ENCODE measurements around the gene KIF12.

KIF12 gene

GRCh38 chr9:114060711-114061110 lies 38.4 kb downstream of the KIF12 start:
- Mint-ChIP-seq H3K36me3 (ENCODE audit: low read depth) (peaks cover 19% of the 10 kb centered on the region), H3K4me3 (no peak overlapping the region), H3K27me3 (ENCODE audit: low read depth, poor library complexity) (peaks cover 6% of the 10 kb centered on the region), H3K4me1 (peaks cover 48% of the 10 kb centered on the region), H3K9me3 (peaks cover 6% of the 10 kb centered on the region), H3K27ac (no peak overlapping the region)
- TF ChIP-seq, protein P1, sequence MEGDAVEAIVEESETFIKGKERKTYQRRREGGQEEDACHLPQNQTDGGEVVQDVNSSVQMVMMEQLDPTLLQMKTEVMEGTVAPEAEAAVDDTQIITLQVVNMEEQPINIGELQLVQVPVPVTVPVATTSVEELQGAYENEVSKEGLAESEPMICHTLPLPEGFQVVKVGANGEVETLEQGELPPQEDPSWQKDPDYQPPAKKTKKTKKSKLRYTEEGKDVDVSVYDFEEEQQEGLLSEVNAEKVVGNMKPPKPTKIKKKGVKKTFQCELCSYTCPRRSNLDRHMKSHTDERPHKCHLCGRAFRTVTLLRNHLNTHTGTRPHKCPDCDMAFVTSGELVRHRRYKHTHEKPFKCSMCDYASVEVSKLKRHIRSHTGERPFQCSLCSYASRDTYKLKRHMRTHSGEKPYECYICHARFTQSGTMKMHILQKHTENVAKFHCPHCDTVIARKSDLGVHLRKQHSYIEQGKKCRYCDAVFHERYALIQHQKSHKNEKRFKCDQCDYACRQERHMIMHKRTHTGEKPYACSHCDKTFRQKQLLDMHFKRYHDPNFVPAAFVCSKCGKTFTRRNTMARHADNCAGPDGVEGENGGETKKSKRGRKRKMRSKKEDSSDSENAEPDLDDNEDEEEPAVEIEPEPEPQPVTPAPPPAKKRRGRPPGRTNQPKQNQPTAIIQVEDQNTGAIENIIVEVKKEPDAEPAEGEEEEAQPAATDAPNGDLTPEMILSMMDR (IDR thresholded peaks at IDR 0.05): no peak
- no peak for DNase-seq

DNA sequence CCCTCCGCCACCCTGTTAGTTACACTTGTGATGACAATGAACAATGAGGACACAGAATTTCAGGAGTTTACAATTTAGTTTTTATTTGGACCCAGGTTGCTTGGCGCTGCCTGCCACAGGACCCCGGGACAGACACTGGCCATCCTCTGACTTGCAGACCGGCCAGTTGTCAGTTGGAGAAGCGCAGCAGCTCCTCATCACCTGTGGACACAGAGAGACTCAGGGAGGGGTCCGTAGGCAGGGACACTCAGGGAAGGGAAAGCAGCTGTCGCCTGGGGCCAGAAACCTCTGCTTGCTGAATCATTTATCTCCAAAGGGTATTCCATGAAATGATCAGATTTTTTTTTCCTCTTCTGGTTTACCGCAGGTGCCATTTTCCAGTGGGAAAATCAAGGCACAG lies 39.0 kb downstream of the KIF12 start:
- Mint-ChIP-seq H3K4me3 (no peak overlapping the region), H3K27me3 (ENCODE audit: low read depth, poor library complexity) (peaks cover 6% of the 10 kb centered on the region), H3K9me3 (peaks cover 6% of the 10 kb centered on the region), H3K36me3 (ENCODE audit: low read depth) (peaks cover 23% of the 10 kb centered on the region), H3K4me1 (peaks cover 55% of the 10 kb centered on the region), H3K27ac (peak overlapping the region; percentile 89)
- no peak for DNase-seq
- TF ChIP-seq, protein P1 (IDR thresholded peaks at IDR 0.05): no peak

- peaks cover 60% of the 10 kb centered on the region for H3K4me1 Mint-ChIP-seq
- H3K4me3 Mint-ChIP-seq: no peak overlapping the region
- peaks cover 6% of the 10 kb centered on the region for H3K9me3 Mint-ChIP-seq
- H3K27ac Mint-ChIP-seq: no peak overlapping the region
- H3K27me3 Mint-ChIP-seq (ENCODE audit: low read depth, poor library complexity): peaks cover 6% of the 10 kb centered on the region
- no peak for DNase-seq
- TF ChIP-seq, protein P1 (IDR thresholded peaks at IDR 0.05): no peak
- H3K36me3 Mint-ChIP-seq (ENCODE audit: low read depth): peaks cover 23% of the 10 kb centered on the region
Measured at GRCh38 chr9:114059047-114059803, 39.9 kb downstream of the KIF12 start.

DNA sequence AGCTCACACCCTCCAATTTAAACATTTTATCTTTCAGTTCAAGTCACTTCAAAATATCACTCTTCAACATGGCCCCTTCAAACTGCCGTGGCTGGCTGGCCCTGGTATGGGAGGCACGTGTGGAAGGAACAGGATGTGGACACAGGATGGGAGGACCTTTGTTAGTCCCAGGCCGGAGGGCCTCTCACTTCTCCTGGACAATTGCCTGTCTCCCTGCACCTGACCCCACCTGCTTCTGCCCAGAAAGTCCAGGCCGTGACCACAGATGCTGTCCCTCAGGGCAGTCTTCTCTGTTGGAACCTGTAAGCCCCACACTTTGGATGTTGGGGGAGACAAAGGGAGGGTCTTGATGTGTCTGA lies 40.4 kb downstream of the KIF12 start:
- Mint-ChIP-seq H3K9me3 (peaks cover 4% of the 10 kb centered on the region), H3K36me3 (ENCODE audit: low read depth) (peaks cover 23% of the 10 kb centered on the region), H3K27ac (no peak overlapping the region), H3K27me3 (ENCODE audit: low read depth, poor library complexity) (peaks cover 6% of the 10 kb centered on the region), H3K4me3 (no peak overlapping the region), H3K4me1 (peaks cover 62% of the 10 kb centered on the region)
- DNase-seq: no peak
- TF ChIP-seq, protein P1 (IDR thresholded peaks at IDR 0.05): no peak

GRCh38 chr9:114057161-114057885 lies 41.8 kb downstream of the KIF12 start:
- Mint-ChIP-seq H3K27ac (peak overlapping the region; percentile 83), H3K9me3 (no peaks in the 10 kb centered on the region), H3K4me3 (no peak overlapping the region), H3K4me1 (peaks cover 62% of the 10 kb centered on the region), H3K36me3 (ENCODE audit: low read depth) (peaks cover 34% of the 10 kb centered on the region), H3K27me3 (ENCODE audit: low read depth, poor library complexity) (peaks cover under 1% of the 10 kb centered on the region)
- no peak for DNase-seq
- TF ChIP-seq, protein P1 (IDR thresholded peaks at IDR 0.05): no peak
